H1 (cell line): ENCODE measurements around the gene NKX2-4. TPM values are rescaled to one million over a fixed set of nuclear protein-coding genes. Genes with fewer than 3 reads are reported as not detected.

Experiments
- CTCF ChIA-PET: fragments of 300-600 bp; sonication (Branson Sonifier 250); formaldehyde crosslinking; loops from one replicate; lab custom pipeline; 2021; ENCODE audit not compliant: partially characterized antibody; lab: Charles Lee
- POLR2A ChIA-PET: fragments of 300-600 bp; sonication (Branson Sonifier 250); formaldehyde crosslinking; loops from one replicate; lab custom pipeline; 2021; ENCODE audit warnings: inconsistent platforms; ENCODE audit not compliant: partially characterized antibody; lab: Charles Lee
- DNase-seq, 2 experiments: peaks; one replicate each; pipeline versions ENCODE4 v3.0.0 to v3.0.0-alpha.2; 2010 to 2022; ENCODE audit warnings: low spot score in 2 of 2, low read depth in 1 of 2, mixed read lengths in 1 of 2
- FAIRE-seq: peaks from 2 replicates; lab custom pipeline; 2011; peaks lifted over from hg19 to GRCh38; lab: Jason Lieb, UNC
- H2AFZ ChIP-seq: 2 replicates; pipeline ENCODE4 v1.8.1; 2012; ENCODE audit warnings: low read length, inconsistent platforms
- H2AK5ac ChIP-seq: 2 replicates; pipeline ENCODE4 v1.6.1; 2013; ENCODE audit warnings: low read depth, low read length
- H2BK120ac ChIP-seq: replicated peaks from 2 replicates; pipeline ENCODE3; 2013; ENCODE audit warnings: low read depth, low read length, inconsistent platforms
- H2BK12ac ChIP-seq: 2 replicates; pipeline ENCODE4 v1.6.1; 2013; ENCODE audit warnings: low read depth, low read length
- H2BK15ac ChIP-seq: 2 replicates; pipeline ENCODE4 v1.6.1; 2013; ENCODE audit warnings: low read length
- H2BK20ac ChIP-seq: 2 replicates; pipeline ENCODE4 v1.6.1; 2013; ENCODE audit warnings: low read length
- H2BK5ac ChIP-seq: 2 replicates; pipeline ENCODE4 v1.6.1; 2013; ENCODE audit warnings: low read depth, low read length
- H3K14ac ChIP-seq: 2 replicates; pipeline ENCODE4 v1.6.1; 2013; ENCODE audit warnings: inconsistent platforms; ENCODE audit not compliant: insufficient read length
- H3K18ac ChIP-seq: 2 replicates; pipeline ENCODE4 v1.6.1; 2013; ENCODE audit warnings: low read length; ENCODE audit errors: extremely low read depth
- H3K23ac ChIP-seq: 2 replicates; pipeline ENCODE4 v1.6.1; 2013; ENCODE audit warnings: inconsistent platforms; ENCODE audit not compliant: insufficient read length
- H3K23me2 ChIP-seq: 2 replicates; pipeline ENCODE4 v1.6.1; 2013; ENCODE audit warnings: low read depth, low read length
- H3K27ac ChIP-seq: 2 replicates; pipeline ENCODE4 v1.6.1; 2011; ENCODE audit warnings: low read depth, low read length, inconsistent platforms
- H3K27me3 ChIP-seq, 4 experiments: replicated peaks in 1 of 4; 1 replicate in 1 of 4; 2 replicates in 3 of 4; pipeline versions ENCODE4 v1.6.1 to v1.8.1; 2011 to 2013; ENCODE audit warnings: low read length in 3 of 4, mild to moderate bottlenecking in 3 of 4, inconsistent platforms in 2 of 4, mixed read lengths in 2 of 4, moderate library complexity in 1 of 4; ENCODE audit not compliant: control insufficient read depth in 3 of 4, insufficient read depth in 3 of 4; ENCODE audit errors: extremely low read depth in 1 of 4
- H3K36me3 ChIP-seq, 4 experiments: 2 replicates each; pipeline versions ENCODE4 v1.6.1 to v1.8.1; 2011 to 2013; ENCODE audit warnings: mild to moderate bottlenecking in 4 of 4, low read length in 3 of 4, moderate library complexity in 2 of 4, control low read depth in 1 of 4, inconsistent platforms in 1 of 4; ENCODE audit not compliant: insufficient read depth in 4 of 4, control insufficient read depth in 2 of 4
- H3K4ac ChIP-seq: replicated peaks from 2 replicates; pipeline ENCODE3; 2013; ENCODE audit warnings: low read length, low read depth, mixed read lengths, inconsistent platforms; ENCODE audit not compliant: insufficient read length
- H3K4me1 ChIP-seq, 4 experiments: replicated peaks in 1 of 4; 1 replicate in 1 of 4; 2 replicates in 3 of 4; pipeline versions ENCODE4 v1.6.1 to v1.8.1; 2011 to 2013; ENCODE audit warnings: low read length in 3 of 4, inconsistent platforms in 2 of 4, mixed read lengths in 1 of 4; ENCODE audit not compliant: insufficient read depth in 4 of 4, control insufficient read depth in 3 of 4
- H3K4me2 ChIP-seq, 2 experiments: 2 replicates each; pipeline versions ENCODE4 v1.6.1 to v1.8.1; 2011 to 2013; ENCODE audit warnings: low read depth in 2 of 2, low read length in 2 of 2, control low read depth in 1 of 2, inconsistent platforms in 1 of 2, mild to moderate bottlenecking in 1 of 2; ENCODE audit not compliant: insufficient read depth in 1 of 2
- H3K4me3 ChIP-seq, 4 experiments: fragments of 200-600, 300-600 bp in 1 of 4; sonication (generic), shearing (Covaris generic), sonication (Bioruptor Twin) in 1 of 4; 2 replicates each; pipeline versions ENCODE4 v1.5.1 to v1.8.1; 2011 to 2016; ENCODE audit warnings: low read length in 4 of 4, low read depth in 3 of 4, control low read depth in 2 of 4, inconsistent platforms in 2 of 4, mild to moderate bottlenecking in 2 of 4, mixed read lengths in 1 of 4, moderate library complexity in 1 of 4; ENCODE audit not compliant: insufficient read depth in 2 of 4; ENCODE audit errors: extremely low read depth in 1 of 4
- H3K56ac ChIP-seq: replicated peaks from 2 replicates; pipeline ENCODE3; 2013; ENCODE audit warnings: low read depth, mild to moderate bottlenecking, mixed read lengths, low read length, inconsistent platforms; ENCODE audit not compliant: insufficient read length
- H3K79me1 ChIP-seq: 2 replicates; pipeline ENCODE4 v1.6.1; 2013; ENCODE audit warnings: low read depth, low read length, control low read depth
- H3K79me2 ChIP-seq, 2 experiments: 2 replicates each; pipeline versions ENCODE4 v1.6.1 to v1.8.1; 2012 to 2013; ENCODE audit warnings: low read length in 2 of 2, mild to moderate bottlenecking in 2 of 2, inconsistent platforms in 1 of 2; ENCODE audit not compliant: insufficient read depth in 2 of 2, control insufficient read depth in 1 of 2
- H3K9ac ChIP-seq, 4 experiments: replicated peaks in 1 of 4; 1 replicate in 1 of 4; 2 replicates in 3 of 4; pipeline versions ENCODE4 v1.6.1 to v1.8.1; 2011 to 2013; ENCODE audit warnings: low read depth in 3 of 4, low read length in 3 of 4, control low read depth in 2 of 4, mild to moderate bottlenecking in 2 of 4, moderate library complexity in 2 of 4, inconsistent platforms in 1 of 4; ENCODE audit errors: extremely low read depth in 1 of 4
- H3K9me3 ChIP-seq, 2 experiments: 2 replicates each; pipeline versions ENCODE4 v1.6.1 to v1.8.1; 2012 to 2013; ENCODE audit warnings: mild to moderate bottlenecking in 2 of 2, moderate library complexity in 2 of 2, control low read depth in 1 of 2, inconsistent platforms in 1 of 2, low read depth in 1 of 2, low read length in 1 of 2, mixed read lengths in 1 of 2; ENCODE audit not compliant: insufficient read depth in 2 of 2
- H4K20me1 ChIP-seq, 2 experiments: replicated peaks in 1 of 2; 2 replicates each; pipeline versions ENCODE3 to v1.8.1; 2011 to 2013; ENCODE audit warnings: inconsistent platforms in 2 of 2, low read length in 2 of 2, mild to moderate bottlenecking in 1 of 2; ENCODE audit not compliant: insufficient read depth in 2 of 2, control insufficient read depth in 1 of 2
- H4K5ac ChIP-seq: 2 replicates; pipeline ENCODE4 v1.6.1; 2013; ENCODE audit warnings: low read length, low read depth, mixed read lengths, inconsistent platforms; ENCODE audit not compliant: insufficient read length
- H4K8ac ChIP-seq: 2 replicates; pipeline ENCODE4 v1.8.0; 2013; ENCODE audit warnings: mild to moderate bottlenecking, moderate library complexity, low read length, inconsistent platforms; ENCODE audit not compliant: insufficient read depth; ENCODE audit errors: extremely low read depth
- H4K91ac ChIP-seq: replicated peaks from 2 replicates; pipeline ENCODE3; 2013; ENCODE audit warnings: low read length, mixed read lengths, inconsistent platforms; ENCODE audit not compliant: insufficient read length
- CBX8 ChIP-seq: fragments of 300-800, 300-1000 bp; sonication (generic); IDR thresholded peaks from 2 replicates; pipeline ENCODE4 v1.7.1; 2016; ENCODE audit warnings: low read depth, low read length, borderline replicate concordance
- KDM1A ChIP-seq: fragments of 200-600, 300-600 bp; sonication (generic); IDR thresholded peaks from 2 replicates; pipeline ENCODE4 v1.7.1; 2016; ENCODE audit warnings: mild to moderate bottlenecking, low read length, borderline replicate concordance
- NANOG ChIP-seq: IDR thresholded peaks from 2 replicates; pipeline ENCODE4 v1.6.1; 2011; ENCODE audit warnings: low read length, low read depth, mild to moderate bottlenecking, inconsistent platforms; ENCODE audit not compliant: insufficient read depth, poor library complexity, severe bottlenecking
- NRF1 ChIP-seq: IDR thresholded peaks from 2 replicates; pipeline ENCODE4 v1.6.1; 2011; ENCODE audit warnings: mild to moderate bottlenecking, low read depth, low read length, improper control_type of control experiment
- POLR2A ChIP-seq, 2 experiments: IDR thresholded peaks; 1 replicate in 1 of 2; 2 replicates in 1 of 2; pipeline ENCODE4 v1.6.1; 2011; ENCODE audit warnings: low read depth in 2 of 2, low read length in 2 of 2, mild to moderate bottlenecking in 2 of 2; ENCODE audit errors: control extremely low read depth in 1 of 2
- SP2 ChIP-seq: IDR thresholded peaks from 2 replicates; pipeline ENCODE4 v1.6.1; 2012; ENCODE audit warnings: mild to moderate bottlenecking, low read length, inconsistent platforms
- SP4 ChIP-seq: IDR thresholded peaks from 2 replicates; pipeline ENCODE4 v1.6.1; 2012; ENCODE audit warnings: low read length, inconsistent platforms
- WGBS, 2 experiments: shearing (Covaris generic) in 1 of 2; methylation state at CpG; one replicate each; pipeline versions ENCODE4 v1.1.6 to v1.1.7; 2013 to 2015; ENCODE audit warnings: low lambda C conversion rate in 2 of 2, mixed read lengths in 2 of 2, inconsistent platforms in 1 of 2, low coverage in 1 of 2, missing lambda C conversion rate in 1 of 2; ENCODE audit not compliant: insufficient replicate concordance in 2 of 2, insufficient coverage in 1 of 2, insufficient read length in 1 of 2; ENCODE audit errors: extremely low coverage in 1 of 2, missing lambda C conversion rate in 1 of 2; 5-methylcytosine and 5-hydroxymethylcytosine counted together
- polyA plus RNA-seq, 7 experiments: library from polyadenylated mRNA; depleted of rRNA in 3 of 7; stranded (reverse) in 5 of 7; unstranded in 2 of 7; fragments of >200 nt in 5 of 7; fragments of 200-250 nt in 2 of 7; gene quantifications; 1 replicate in 5 of 7; 2 replicates in 1 of 7; 4 replicates in 1 of 7; pipeline versions ENCODE4 v1.2.1 to v1.2.3, GENCODE V29; 2011 to 2013; ENCODE audit warnings: missing spikeins in 2 of 7, mixed read lengths in 2 of 7
- total RNA-seq: library from RNA; stranded (reverse); fragmentation: NEBNext Ultra II Directional; extraction: Animal tissue kit (Norgen Biotek cat#: 25700); gene quantifications from 2 replicates; pipeline ENCODE4 v1.2.1, GENCODE V29; 2021

NKX2-4 gene
- total and polyA plus RNA-seq, 2 of the 8 experiments (the other 6 are each of a cell fraction or from before 2014, with no cell fraction given), result 0.12 to 0.37 TPM

- H3K56ac ChIP-seq, result no peak overlapping the region
- no peak overlapping the region for H3K4ac ChIP-seq
- no peaks in the 10 kb centered on the region for H3K4me1 ChIP-seq
- H3K14ac ChIP-seq, result no peak overlapping the region
- no peak overlapping the region for H3K4me3 ChIP-seq
- no peaks in the 10 kb centered on the region for H3K27me3 ChIP-seq
- H4K8ac ChIP-seq, result no peak overlapping the region
- WGBS, 2 experiments, result 95% methylated on average over 1 of the region's 1 CpG; no CpG with 5 or more reads in 1 of the 2 experiments
- H3K9ac ChIP-seq, result no peak overlapping the region
- H3K18ac ChIP-seq, result no peak overlapping the region
- ChIA-PET CTCF (interaction anchor here (0.6 to 1.0 kb wide), 4 partner anchors 80 to 233 kb away, joined by 3 read pairs; no protein-coding TSS in a partner anchor), POLR2A (no interaction called here)
- H2BK12ac ChIP-seq, result no peak overlapping the region
- peaks cover 0 to 26% of the 10 kb centered on the region in 2 experiments; a peak in 2 of 4 replicates for H3K79me2 ChIP-seq
- no peak overlapping the region for H3K23ac ChIP-seq
- H3K4me2 ChIP-seq, result no peak overlapping the region
- H3K9me3 ChIP-seq, result no peaks in the 10 kb centered on the region
- peaks cover 2 to 5% of the 10 kb centered on the region in 2 experiments for H4K20me1 ChIP-seq
- H3K36me3 ChIP-seq, result peaks cover 3 to 40% (median 15%) of the 10 kb centered on the region in 4 experiments; a peak in 7 of 8 replicates
- H2AK5ac ChIP-seq, result no peak overlapping the region
- no peak overlapping the region for H2AFZ ChIP-seq
- no peak overlapping the region for H2BK120ac ChIP-seq
- no peak overlapping the region for H2BK20ac ChIP-seq
- H3K79me1 ChIP-seq, result peaks cover 2% of the 10 kb centered on the region; the same call in 1 of the 2 replicates
- no peak for DNase-seq
- H4K91ac ChIP-seq, result no peak overlapping the region
- H3K27ac ChIP-seq, result no peak overlapping the region
- FAIRE-seq, result no peak
- H3K23me2 ChIP-seq, result no peaks in the 10 kb centered on the region
- H2BK15ac ChIP-seq, result no peak overlapping the region
- no peak overlapping the region for H2BK5ac ChIP-seq
- no peak overlapping the region for H4K5ac ChIP-seq
- no peak for TF ChIP-seq SP2
- no peak for TF ChIP-seq POLR2A (IDR thresholded peaks at IDR 0.05; ENCODE audit: control extremely low read depth in 1 of 2, low read depth in 2 of 2, low read length in 2 of 2)
- no peak for TF ChIP-seq SP4
- no peak for TF ChIP-seq KDM1A
- no peak for TF ChIP-seq NRF1
- no peak for TF ChIP-seq NANOG
- no peak for TF ChIP-seq CBX8
Measured at GRCh38 chr20:21381619-21382018, 15.7 kb downstream of the NKX2-4 start.
